GM12891 (cell line): Measurements from ENCODE around the gene PACS2.

ENCODE experiments used
- PAX5 ChIP-seq: IDR thresholded peaks from 2 replicates; pipeline ENCODE4 v1.6.1; 2011; ENCODE audit warnings: low read length, moderate library complexity, mild to moderate bottlenecking; ENCODE audit not compliant: insufficient read depth, severe bottlenecking
- POLR2A ChIP-seq: IDR thresholded peaks from 2 replicates; pipeline ENCODE4 v1.6.1; 2011; ENCODE audit warnings: low read depth, low read length, control low read depth
- POLR2AphosphoS5 ChIP-seq: IDR thresholded peaks from 2 replicates; pipeline ENCODE4 v1.6.1; 2011; ENCODE audit warnings: low read depth, low read length, control low read depth
- SPI1 ChIP-seq: IDR thresholded peaks from 2 replicates; pipeline ENCODE4 v1.6.1; 2011; ENCODE audit warnings: low read depth, low read length, control low read depth
- TAF1 ChIP-seq: IDR thresholded peaks from 2 replicates; pipeline ENCODE4 v1.6.1; 2011; ENCODE audit warnings: low read depth, low read length, control low read depth

GRCh38 chr14:105294142-105294597 is 20.4 kb upstream of the PACS2 start:
- no peak for TF ChIP-seq TAF1
- TF ChIP-seq POLR2A: no peak
- TF ChIP-seq POLR2AphosphoS5: no peak
- TF ChIP-seq PAX5: no peak
- no peak for TF ChIP-seq SPI1
